Right hindlimb (tissue), 1 donor: ENCODE data around the gene OR6Q1.
"Not testable (repeated sequence)": the region's sequence is repeated elsewhere in the genome, so short reads cannot be mapped to it uniquely, and the experiment has no call there.

Experiments
- DNase-seq: peaks from one replicate; pipeline ENCODE4 v3.0.0-alpha.2; 2018

OR6Q1 gene

GRCh38 chr11:58030653-58031052 lies at the start of gene OR6Q1:
Gene OR6Q1 (plus strand): TSS chr11:58030953. CDS start chr11:58030953, 0 bp downstream.
- DNase-seq, result no peak

GRCh38 chr11:57981536-57981935 lies 49.2 kb upstream of the OR6Q1 start:
- DNase-seq, result no peak

- no peak for DNase-seq
Observed at GRCh38 chr11:57982776-57983175, 48.0 kb upstream of the OR6Q1 start.

GRCh38 chr11:57983191-57983590 lies 47.6 kb upstream of the OR6Q1 start:
- no peak for DNase-seq

GRCh38 chr11:57999523-57999922 lies 31.2 kb upstream of the OR6Q1 start:
- DNase-seq, result not testable (repeated sequence)

GRCh38 chr11:58000021-58000420 lies 30.7 kb upstream of the OR6Q1 start:
- not testable (repeated sequence) for DNase-seq

GRCh38 chr11:58000699-58001098 lies 30.1 kb upstream of the OR6Q1 start:
- no peak for DNase-seq

GRCh38 chr11:58003036-58003435 lies 27.7 kb upstream of the OR6Q1 start:
- DNase-seq, result no peak

- DNase-seq, result no peak
Observed at GRCh38 chr11:58003591-58003990, 27.2 kb upstream of the OR6Q1 start.

GRCh38 chr11:58004664-58005063 lies 26.1 kb upstream of the OR6Q1 start:
- DNase-seq, result no peak

- no peak for DNase-seq
Observed at GRCh38 chr11:58006940-58007339, 23.8 kb upstream of the OR6Q1 start.

- DNase-seq, result no peak
Observed at GRCh38 chr11:58011771-58012170, 19.0 kb upstream of the OR6Q1 start.

GRCh38 chr11:58023435-58023931 lies 7.3 kb upstream of the OR6Q1 start, which contains the start of gene OR9Q1:
Gene OR9Q1 (plus strand): TSS chr11:58023881. CDS start chr11:58179445, 155,564 bp downstream.
- DNase-seq, result no peak

- peak; percentile 68 for DNase-seq
Observed at GRCh38 chr11:58024601-58025091, 6.1 kb upstream of the OR6Q1 start.

- DNase-seq, result no peak
Observed at GRCh38 chr11:58027341-58027740, 3.4 kb upstream of the OR6Q1 start.

GRCh38 chr11:58028687-58029411 lies 1.9 kb upstream of the OR6Q1 start:
- no peak for DNase-seq

- DNase-seq, result no peak
Observed at GRCh38 chr11:58034471-58034870, 3.7 kb downstream of the OR6Q1 start.

- no peak for DNase-seq
Observed at GRCh38 chr11:58039589-58039988, 8.8 kb downstream of the OR6Q1 start.

GRCh38 chr11:58043379-58043778 lies 12.6 kb downstream of the OR6Q1 start:
- DNase-seq, result no peak

- DNase-seq, result no peak
Observed at GRCh38 chr11:58046231-58046630, 15.5 kb downstream of the OR6Q1 start.

- DNase-seq, result no peak
Observed at GRCh38 chr11:58047818-58048217, 17.1 kb downstream of the OR6Q1 start.

- DNase-seq, result no peak
Observed at GRCh38 chr11:58055806-58056401, 25.2 kb downstream of the OR6Q1 start.

- DNase-seq, result no peak
Observed at GRCh38 chr11:58057481-58057880, 26.7 kb downstream of the OR6Q1 start.
